Esophagus (tissue), 2 donors: Measurements from ENCODE around the gene DISP1. TPM values are rescaled to one million over a fixed set of nuclear protein-coding genes. Genes with fewer than 3 reads are reported as not detected.
"Not testable (repeated sequence)": the region's sequence is repeated elsewhere in the genome, so short reads cannot be mapped to it uniquely, and the experiment has no call there.

Experiments used
- H3K27ac ChIP-seq, 2 donors: one replicate each; pipeline ENCODE4 v1.5.1; 2013; ENCODE audit warnings: low read depth in 2 of 2, mild to moderate bottlenecking in 2 of 2, inconsistent platforms in 1 of 2, low read length in 1 of 2, moderate library complexity in 1 of 2
- H3K27me3 ChIP-seq, 2 donors: one replicate each; pipeline ENCODE4 v1.6.1; 2013; ENCODE audit warnings: low read length in 2 of 2, control low read depth in 1 of 2, mild to moderate bottlenecking in 1 of 2; ENCODE audit not compliant: insufficient read depth in 2 of 2, control insufficient read depth in 1 of 2
- H3K36me3 ChIP-seq, 2 donors: one replicate each; pipeline ENCODE4 v1.6.1; 2013; ENCODE audit warnings: low read length in 1 of 2; ENCODE audit not compliant: control insufficient read depth in 2 of 2, insufficient read depth in 2 of 2
- H3K4me1 ChIP-seq, 2 donors: one replicate each; pipeline ENCODE4 v1.6.1; 2013; ENCODE audit warnings: low read length in 1 of 2; ENCODE audit not compliant: control insufficient read depth in 2 of 2, insufficient read depth in 2 of 2
- H3K4me3 ChIP-seq, 2 donors: one replicate each; pipeline ENCODE4 v1.5.1; 2013; ENCODE audit warnings: low read length in 2 of 2, mild to moderate bottlenecking in 2 of 2, low read depth in 1 of 2, moderate library complexity in 1 of 2
- H3K9me3 ChIP-seq, 2 donors: one replicate each; pipeline ENCODE4 v1.6.1; 2013; ENCODE audit warnings: mild to moderate bottlenecking in 2 of 2, low read depth in 1 of 2, low read length in 1 of 2, moderate library complexity in 1 of 2; ENCODE audit not compliant: control insufficient read depth in 2 of 2, insufficient read depth in 1 of 2
- WGBS, 2 donors: extraction: QIAGEN DNeasy Blood & Tissue Kit; methylation state at CpG; one replicate each; pipeline ENCODE4 v1.1.7; 2013; 5-methylcytosine and 5-hydroxymethylcytosine counted together
- polyA plus RNA-seq, 2 donors: library from polyadenylated mRNA; stranded (reverse); fragments of 200-250 nt; gene quantifications; one replicate each; pipeline ENCODE4 v1.2.3, GENCODE V29; 2013
- donor health status: healthy with polysubstance abuse.
- donor health status: Bipolar disorder and iron deficiency.

Gene DISP1
- polyA plus RNA-seq, 2 donors, result 1.2 to 2.1 TPM

- H3K9me3 ChIP-seq, H3K27ac ChIP-seq, H3K36me3 ChIP-seq, H3K4me1 ChIP-seq, H3K4me3 ChIP-seq, H3K27me3 ChIP-seq: not testable (repeated sequence)
Measured at GRCh38 chr1:222850550-222850949, 35.7 kb downstream of the DISP1 start.

- Histone ChIP-seq H3K27me3 (no peaks in the 10 kb centered on the region), H3K27ac (no peak overlapping the region), H3K36me3 (no peaks in the 10 kb centered on the region), H3K9me3 (no peaks in the 10 kb centered on the region), H3K4me3 (no peak overlapping the region), H3K4me1 (no peaks in the 10 kb centered on the region)
- 66 to 74% methylated on average over 3 of the region's 3 CpGs for WGBS, 2 donors
Measured at GRCh38 chr1:222852326-222852725, 37.5 kb downstream of the DISP1 start.

- 58 to 67% methylated on average over 3 of the region's 3 CpGs for WGBS, 2 donors
- no peak overlapping the region for H3K4me3 ChIP-seq
- no peaks in the 10 kb centered on the region for H3K4me1 ChIP-seq
- no peaks in the 10 kb centered on the region for H3K27me3 ChIP-seq
- no peak overlapping the region for H3K27ac ChIP-seq
- no peaks in the 10 kb centered on the region for H3K9me3 ChIP-seq
- no peaks in the 10 kb centered on the region for H3K36me3 ChIP-seq
Measured at GRCh38 chr1:222861062-222861461, 46.2 kb downstream of the DISP1 start.

Other genes starting within 250 kb of the DISP1 start
- gene TAF1A, start 225.1 kb upstream of the DISP1 start, polyA plus RNA-seq, result 1 to 10 TPM; 1.2 to 2.2 TPM
- 10 to 100 TPM; 17.3 to 18.2 TPM for gene MIA3, start 196.9 kb upstream of the DISP1 start, polyA plus RNA-seq
- 10 to 100 TPM; 21.3 to 26.9 TPM for gene AIDA, start 102.5 kb upstream of the DISP1 start, polyA plus RNA-seq
- gene BROX, start 102.5 kb upstream of the DISP1 start, polyA plus RNA-seq, result 10 to 100 TPM; 14.3 to 22.8 TPM
- gene FAM177B, start 77.8 kb upstream of the DISP1 start, polyA plus RNA-seq, result under 1 TPM; 0.02 to 0.26 TPM